ENCODE data around the gene TULP4. TPM values are rescaled to one million over a fixed set of nuclear protein-coding genes. Genes with fewer than 3 reads are reported as not detected.

Gene TULP4
- total and polyA plus RNA-seq, 8 donors: 1.7 to 237 (median 54.3) TPM

- WGBS, 5 donors: 75 to 87% (median 78%) methylated on average over 4 of the region's 4 CpGs
- Histone ChIP-seq H3K4me3 (no peak overlapping the region), H3K36me3 (no peaks in the 10 kb centered on the region), H3K27ac (no peak overlapping the region), H3K9me3 (no peaks in the 10 kb centered on the region), H3K4me1 (peaks cover 0 to 8% (median 2%) of the 10 kb centered on the region in 4 donors), H3K27me3 (no peaks in the 10 kb centered on the region)
- intact Hi-C loops (cut with DNase I; ENCODE audit: low total_unique reads): no loop called here
- no peak for DNase-seq
- TF ChIP-seq POLR2A (IDR thresholded peaks at IDR 0.05) (no peak), EP300 (IDR thresholded peaks at IDR 0.05) (no peak), POLR2AphosphoS5 (IDR thresholded peaks at IDR 0.05) (no peak)
- TF ChIP-seq, protein P1, sequence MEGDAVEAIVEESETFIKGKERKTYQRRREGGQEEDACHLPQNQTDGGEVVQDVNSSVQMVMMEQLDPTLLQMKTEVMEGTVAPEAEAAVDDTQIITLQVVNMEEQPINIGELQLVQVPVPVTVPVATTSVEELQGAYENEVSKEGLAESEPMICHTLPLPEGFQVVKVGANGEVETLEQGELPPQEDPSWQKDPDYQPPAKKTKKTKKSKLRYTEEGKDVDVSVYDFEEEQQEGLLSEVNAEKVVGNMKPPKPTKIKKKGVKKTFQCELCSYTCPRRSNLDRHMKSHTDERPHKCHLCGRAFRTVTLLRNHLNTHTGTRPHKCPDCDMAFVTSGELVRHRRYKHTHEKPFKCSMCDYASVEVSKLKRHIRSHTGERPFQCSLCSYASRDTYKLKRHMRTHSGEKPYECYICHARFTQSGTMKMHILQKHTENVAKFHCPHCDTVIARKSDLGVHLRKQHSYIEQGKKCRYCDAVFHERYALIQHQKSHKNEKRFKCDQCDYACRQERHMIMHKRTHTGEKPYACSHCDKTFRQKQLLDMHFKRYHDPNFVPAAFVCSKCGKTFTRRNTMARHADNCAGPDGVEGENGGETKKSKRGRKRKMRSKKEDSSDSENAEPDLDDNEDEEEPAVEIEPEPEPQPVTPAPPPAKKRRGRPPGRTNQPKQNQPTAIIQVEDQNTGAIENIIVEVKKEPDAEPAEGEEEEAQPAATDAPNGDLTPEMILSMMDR (IDR thresholded peaks at IDR 0.05): no peak
Observed at GRCh38 chr6:158370805-158371204, 58.5 kb downstream of the TULP4 start.

DNA sequence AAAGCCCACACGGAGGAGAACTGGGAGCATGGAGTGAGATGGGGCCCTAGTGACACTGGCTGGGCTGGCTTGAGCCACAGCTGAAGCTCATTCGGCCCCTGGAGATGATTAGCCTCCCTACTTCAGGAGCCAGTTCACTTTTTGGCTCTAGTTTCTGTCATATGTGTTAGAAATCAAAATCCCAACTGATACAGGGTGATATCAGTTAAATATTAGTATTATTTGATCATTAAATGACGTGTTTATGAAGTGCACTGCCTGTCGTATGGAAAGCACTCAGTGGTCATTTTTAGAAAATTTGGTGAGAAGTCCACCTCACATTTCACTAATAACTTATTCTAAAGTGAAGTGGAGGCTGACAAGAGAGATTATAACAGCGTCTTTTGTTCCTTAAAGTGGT is 59.0 kb downstream of the TULP4 start:
- intact Hi-C loops (cut with DNase I; ENCODE audit: low total_unique reads): no loop called here
- no peak overlapping the region for H3K4me3 ChIP-seq
- H3K27me3 ChIP-seq: no peaks in the 10 kb centered on the region
- H3K36me3 ChIP-seq: no peaks in the 10 kb centered on the region
- H3K4me1 ChIP-seq: peaks cover 0 to 8% (median 2%) of the 10 kb centered on the region in 4 donors
- no peaks in the 10 kb centered on the region for H3K9me3 ChIP-seq
- TF ChIP-seq POLR2A (IDR thresholded peaks at IDR 0.05): no peak
- TF ChIP-seq, protein P1 (IDR thresholded peaks at IDR 0.05): no peak
- no peak for TF ChIP-seq EP300 (IDR thresholded peaks at IDR 0.05)
- no peak for TF ChIP-seq POLR2AphosphoS5 (IDR thresholded peaks at IDR 0.05)
- WGBS, 5 donors: 74 to 85% (median 82%) methylated on average over 5 of the region's 5 CpGs
- H3K27ac ChIP-seq: no peak overlapping the region
- no peak for DNase-seq

- 56 to 86% (median 71%) methylated on average over 3 of the region's 3 CpGs for WGBS, 5 donors
- no peak for DNase-seq
- Histone ChIP-seq H3K4me1 (peaks cover 0 to 8% (median 2%) of the 10 kb centered on the region in 4 donors), H3K9me3 (no peaks in the 10 kb centered on the region), H3K27me3 (no peaks in the 10 kb centered on the region), H3K27ac (no peak overlapping the region), H3K36me3 (no peaks in the 10 kb centered on the region), H3K4me3 (no peak overlapping the region)
- TF ChIP-seq, protein P1 (IDR thresholded peaks at IDR 0.05): no peak
- intact Hi-C loops (cut with DNase I; ENCODE audit: low total_unique reads): no loop called here
Observed at GRCh38 chr6:158372574-158372973, 60.3 kb downstream of the TULP4 start.

GRCh38 chr6:158373214-158373613 is 60.9 kb downstream of the TULP4 start:
- DNase-seq: no peak
- 84 to 92% (median 89%) methylated on average over 9 of the region's 9 CpGs for WGBS, 5 donors
- Histone ChIP-seq H3K4me1 (peaks cover 0 to 8% (median 2%) of the 10 kb centered on the region in 4 donors), H3K27me3 (no peaks in the 10 kb centered on the region), H3K4me3 (no peak overlapping the region), H3K9me3 (no peaks in the 10 kb centered on the region), H3K27ac (no peak overlapping the region), H3K36me3 (no peaks in the 10 kb centered on the region)
- TF ChIP-seq, protein P1 (IDR thresholded peaks at IDR 0.05): no peak
- TF ChIP-seq POLR2AphosphoS5 (IDR thresholded peaks at IDR 0.05) (no peak), POLR2A (IDR thresholded peaks at IDR 0.05) (no peak), EP300 (IDR thresholded peaks at IDR 0.05) (no peak)
- intact Hi-C loops (cut with DNase I; ENCODE audit: low total_unique reads): no loop called here
